Measurements from ENCODE around the gene GPR183.

DNA sequence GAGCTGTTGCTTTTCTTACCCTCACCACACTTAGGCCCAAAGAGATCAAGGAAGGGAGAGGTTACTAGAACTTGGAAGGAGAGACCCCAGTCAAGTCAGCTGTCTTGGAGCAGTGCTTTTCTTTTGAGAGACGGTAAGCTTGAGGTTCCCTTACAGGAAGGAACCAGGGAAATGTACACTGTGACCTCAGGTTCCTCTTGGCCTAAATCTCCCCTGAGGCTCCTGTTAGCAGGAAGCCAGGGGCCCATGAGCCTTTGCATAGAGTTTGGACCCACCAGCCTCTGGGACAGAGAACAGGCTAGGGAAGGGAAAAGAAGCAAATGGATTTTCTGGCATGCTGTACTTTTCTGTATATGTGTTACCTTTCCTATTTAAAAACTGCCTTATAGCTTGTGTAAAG is 43.1 kb downstream of the GPR183 start:
- TF ChIP-seq, protein P1, sequence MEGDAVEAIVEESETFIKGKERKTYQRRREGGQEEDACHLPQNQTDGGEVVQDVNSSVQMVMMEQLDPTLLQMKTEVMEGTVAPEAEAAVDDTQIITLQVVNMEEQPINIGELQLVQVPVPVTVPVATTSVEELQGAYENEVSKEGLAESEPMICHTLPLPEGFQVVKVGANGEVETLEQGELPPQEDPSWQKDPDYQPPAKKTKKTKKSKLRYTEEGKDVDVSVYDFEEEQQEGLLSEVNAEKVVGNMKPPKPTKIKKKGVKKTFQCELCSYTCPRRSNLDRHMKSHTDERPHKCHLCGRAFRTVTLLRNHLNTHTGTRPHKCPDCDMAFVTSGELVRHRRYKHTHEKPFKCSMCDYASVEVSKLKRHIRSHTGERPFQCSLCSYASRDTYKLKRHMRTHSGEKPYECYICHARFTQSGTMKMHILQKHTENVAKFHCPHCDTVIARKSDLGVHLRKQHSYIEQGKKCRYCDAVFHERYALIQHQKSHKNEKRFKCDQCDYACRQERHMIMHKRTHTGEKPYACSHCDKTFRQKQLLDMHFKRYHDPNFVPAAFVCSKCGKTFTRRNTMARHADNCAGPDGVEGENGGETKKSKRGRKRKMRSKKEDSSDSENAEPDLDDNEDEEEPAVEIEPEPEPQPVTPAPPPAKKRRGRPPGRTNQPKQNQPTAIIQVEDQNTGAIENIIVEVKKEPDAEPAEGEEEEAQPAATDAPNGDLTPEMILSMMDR (IDR thresholded peaks at IDR 0.05), result no peak
- TF ChIP-seq POLR2A (IDR thresholded peaks at IDR 0.05) (no peak), POLR2AphosphoS5 (IDR thresholded peaks at IDR 0.05; ENCODE audit: insufficient read depth in 1 of 2, low read depth in 1 of 2) (no peak)

All from vagina (tissue), 2 donors.